Hypothalamus (tissue), 51 donors: ENCODE measurements around the gene LRRC3C.

ENCODE experiments used
- DNase-seq, 51 donors: peaks; one replicate each; lab custom pipeline; 2025; lab: John Stamatoyannopoulos, UW

LRRC3C gene

DNA sequence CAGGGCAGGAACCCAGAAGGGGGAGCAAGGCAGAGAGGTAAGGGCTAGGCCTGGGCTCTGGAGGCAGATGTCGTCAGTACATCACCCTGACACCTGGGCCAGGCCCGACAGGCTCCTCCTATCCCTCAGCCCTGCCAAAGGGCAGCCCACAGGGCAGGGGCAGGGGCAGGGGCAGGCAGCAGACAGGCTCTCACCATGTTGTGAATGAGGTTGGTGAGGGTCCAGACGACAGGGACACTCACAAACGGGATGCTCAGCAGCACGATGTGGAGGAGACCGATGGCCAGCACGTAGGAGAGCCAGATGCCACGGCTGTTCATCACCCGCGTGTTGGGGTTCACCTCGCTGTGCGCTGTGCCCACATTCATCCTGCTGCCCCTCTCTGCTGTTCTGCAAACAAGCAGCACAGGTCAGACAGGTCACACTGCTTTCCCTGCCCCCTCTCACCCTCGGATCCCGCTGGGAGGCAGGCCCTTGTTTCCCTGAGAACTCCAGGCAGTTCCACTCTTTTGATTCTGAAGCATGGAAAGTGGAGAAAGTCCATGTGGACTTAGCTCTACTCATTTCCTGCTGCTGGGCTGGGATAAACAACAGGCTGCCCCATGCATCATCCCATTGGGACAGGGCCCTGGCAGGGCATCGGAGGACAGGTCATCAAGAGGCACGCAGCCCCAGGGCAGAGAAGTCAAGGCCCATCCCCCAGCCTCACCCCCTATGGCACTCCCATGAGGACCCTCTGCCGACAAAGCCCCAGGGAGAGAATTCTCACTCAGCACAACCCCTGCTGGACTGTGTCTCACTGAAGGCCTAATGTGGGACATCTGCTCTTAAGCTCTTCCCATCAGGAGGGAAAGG is 3.5 kb upstream of the LRRC3C start:
- no peak for DNase-seq

DNA sequence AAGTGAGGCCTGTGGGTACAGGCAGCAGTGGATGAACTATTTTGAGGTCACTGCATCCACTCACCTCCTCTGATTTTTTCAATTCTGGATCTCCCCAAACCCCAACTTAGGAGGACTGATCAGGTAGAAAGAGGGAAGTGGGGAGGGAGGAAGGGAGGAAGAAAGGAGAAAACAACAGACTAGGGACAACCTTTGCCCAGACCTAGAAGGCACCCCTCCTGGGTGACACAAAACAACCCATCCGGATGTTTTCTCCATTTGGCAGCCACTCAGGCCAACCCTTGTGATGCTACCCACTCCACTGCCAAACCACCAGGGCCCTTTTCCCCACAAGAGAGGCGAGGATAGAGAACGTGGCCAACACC is 2.9 kb upstream of the LRRC3C start:
- DNase-seq: no peak

DNA sequence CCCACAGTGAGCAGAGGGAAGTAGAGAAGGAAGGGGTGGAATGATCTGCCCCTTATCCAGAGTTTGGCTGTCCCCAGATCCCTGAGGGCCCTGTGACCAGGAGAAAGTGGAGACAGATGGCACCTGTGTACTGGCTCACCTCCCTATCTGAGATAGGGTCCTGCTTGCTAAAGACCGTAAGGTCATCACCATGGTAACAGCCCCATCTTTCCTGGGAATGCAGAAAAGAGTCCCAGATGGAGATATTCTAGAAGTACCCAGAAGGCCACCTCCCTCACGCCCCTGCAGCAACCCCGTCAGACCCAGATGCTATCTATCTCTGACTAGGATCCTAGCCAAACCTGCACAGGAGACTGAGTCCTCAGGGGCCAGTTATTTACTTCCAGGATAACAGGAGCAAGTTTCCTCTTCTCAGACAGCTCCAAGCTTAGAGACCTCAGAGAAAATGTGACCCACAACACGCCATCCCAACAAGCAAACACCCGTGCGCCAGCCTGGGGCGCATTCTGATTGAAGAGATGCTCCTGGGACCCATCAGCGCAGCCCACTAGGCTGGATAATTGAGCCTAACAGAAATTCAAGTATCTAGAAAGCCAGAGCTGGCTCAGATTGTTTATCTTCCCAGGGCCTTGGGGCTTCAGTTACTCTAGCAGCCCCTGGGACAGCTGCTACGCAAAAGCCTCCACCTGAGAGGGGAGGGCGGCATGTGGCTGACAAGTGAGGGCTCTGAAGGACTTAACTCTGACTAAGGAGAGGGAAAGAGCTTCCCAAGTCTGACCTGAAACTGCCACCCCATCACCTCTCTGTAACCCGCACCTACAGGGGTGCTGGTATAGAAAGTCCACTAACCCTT is 2.0 kb upstream of the LRRC3C start:
- no peak for DNase-seq

DNA sequence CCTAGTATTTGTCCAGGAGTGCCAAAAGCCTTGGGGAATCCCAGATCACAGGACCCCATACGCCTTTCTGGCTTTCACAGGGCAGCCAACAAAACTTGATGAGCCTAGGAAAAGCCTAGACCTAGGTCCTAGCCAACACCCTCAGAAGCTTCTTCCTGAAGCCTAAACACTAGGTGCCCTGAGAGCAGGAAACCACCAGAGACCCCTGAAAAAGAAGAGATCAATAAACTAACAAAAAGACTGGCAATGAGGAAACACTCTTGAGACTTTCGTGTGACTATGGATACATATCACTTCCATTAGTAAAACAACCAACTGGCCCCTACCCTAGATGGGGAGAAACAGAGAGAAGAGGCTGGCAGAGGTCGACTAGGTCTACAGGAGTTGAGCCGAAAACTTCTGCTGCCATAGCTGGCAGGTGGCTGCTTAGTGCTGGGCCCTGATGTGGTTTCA is 1.4 kb upstream of the LRRC3C start:
- no peak for DNase-seq

- DNase-seq: peak in 3 of 51 donors; percentile 20 to 51 (median 39)
Observed at GRCh38 chr17:39926588-39927100, 888 bp upstream of the LRRC3C start.

DNA sequence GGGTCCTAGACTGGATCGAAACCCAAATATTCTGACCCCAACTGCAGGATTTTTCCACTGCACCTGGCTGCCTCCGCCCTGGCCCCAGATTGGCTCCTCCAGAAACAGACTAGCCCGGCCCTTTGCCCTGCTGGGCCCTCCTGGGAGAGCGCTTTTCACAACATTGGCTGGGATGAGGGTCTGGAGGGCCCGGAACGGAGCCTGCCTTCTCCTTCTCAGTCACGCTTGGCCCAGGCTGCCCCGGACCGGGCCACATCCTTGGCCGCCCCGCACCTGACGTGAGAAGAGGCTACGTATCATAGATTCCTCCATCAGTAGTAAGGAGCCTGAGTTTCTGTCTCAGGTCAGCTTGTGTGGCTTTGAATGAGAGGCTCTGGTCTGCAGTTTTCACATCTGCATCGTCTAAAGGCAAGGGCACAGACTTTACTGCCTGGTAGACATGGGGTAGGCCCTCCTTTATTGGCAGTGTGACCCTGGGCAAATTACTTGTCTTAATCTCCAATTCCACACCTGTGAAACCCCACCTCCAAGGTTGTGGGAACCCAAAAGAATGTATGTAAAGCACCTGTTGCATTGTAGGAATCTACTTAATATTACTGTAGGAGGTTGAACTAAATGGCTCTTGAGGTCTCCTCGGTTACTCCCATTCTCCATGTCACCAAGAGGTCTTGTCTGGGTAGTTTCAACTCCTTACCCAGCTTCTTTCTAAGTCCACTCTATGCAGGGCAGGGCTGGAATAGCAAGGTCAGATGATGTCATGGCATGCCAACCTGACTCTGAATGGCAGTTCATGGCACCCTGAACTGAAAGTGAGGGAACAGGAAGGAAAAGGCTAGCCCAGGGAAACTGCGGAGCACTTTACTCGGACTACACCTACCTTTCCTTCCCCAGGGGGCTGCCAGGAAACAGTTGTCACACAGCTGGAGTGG is 661 bp downstream of the LRRC3C start:
- peak in 20 of 51 donors; percentile 16 to 68 (median 44) for DNase-seq

DNA sequence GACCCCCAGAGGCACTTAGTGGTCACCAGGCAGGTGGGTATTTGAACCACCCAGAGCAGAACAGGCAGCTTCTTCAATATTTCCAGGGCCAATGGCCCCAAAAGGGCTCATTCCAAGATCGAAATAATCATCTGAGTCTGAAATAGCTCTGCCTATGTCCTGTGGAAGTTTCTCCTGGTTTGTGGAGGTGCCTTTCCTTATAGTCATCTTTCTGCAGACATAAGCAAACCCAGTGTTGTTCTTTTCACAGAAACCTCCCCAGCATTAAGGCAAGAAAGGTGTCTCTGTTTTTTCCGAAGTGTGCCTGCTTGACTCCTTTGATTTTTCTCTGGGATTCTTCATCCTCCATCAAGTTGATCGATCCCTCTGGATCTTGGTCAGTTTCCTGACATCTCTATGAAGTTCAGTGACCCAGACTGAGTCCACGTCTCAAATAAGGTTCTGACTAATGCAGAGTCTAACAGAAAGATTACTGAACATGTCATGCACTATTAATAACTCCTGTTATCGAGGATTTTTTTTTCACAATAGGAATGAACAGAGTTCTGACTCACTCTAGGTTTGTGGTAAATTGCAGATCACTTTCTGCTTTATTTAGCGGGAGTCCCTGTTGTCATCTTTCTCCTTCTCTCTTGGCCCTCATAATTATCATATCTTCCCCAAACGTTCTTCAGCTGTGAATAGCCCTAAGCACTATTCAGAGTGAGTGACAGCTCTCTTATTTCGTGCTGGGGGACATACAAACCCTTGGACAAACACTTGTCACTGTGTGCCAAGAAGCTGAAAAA is 1.5 kb downstream of the LRRC3C start:
- peak in 1 of 51 donors; percentile 25 for DNase-seq

- DNase-seq: no peak
Observed at GRCh38 chr17:39929646-39930407, 2.3 kb downstream of the LRRC3C start.

- DNase-seq: no peak
Observed at GRCh38 chr17:39933912-39934311, 6.4 kb downstream of the LRRC3C start.

DNA sequence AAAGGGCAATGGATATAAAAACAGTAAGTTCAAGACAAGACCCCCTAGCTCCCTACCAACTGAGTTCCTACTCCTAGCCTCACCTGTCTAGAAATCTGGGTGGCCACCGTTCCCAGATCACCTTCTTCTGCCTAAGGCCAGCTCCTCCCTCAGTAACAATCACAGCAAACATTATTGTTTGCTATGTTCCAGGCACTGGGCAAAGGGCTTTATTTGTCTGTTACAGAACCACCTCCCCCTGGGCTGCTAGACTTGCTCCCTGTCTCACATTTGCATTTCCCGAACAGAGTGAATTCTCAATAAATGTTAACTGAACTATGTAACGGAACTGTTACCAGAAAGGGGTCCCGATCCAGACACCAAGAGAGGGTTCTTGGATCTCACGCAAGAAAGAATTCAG is 6.8 kb downstream of the LRRC3C start:
- DNase-seq: no peak

DNA sequence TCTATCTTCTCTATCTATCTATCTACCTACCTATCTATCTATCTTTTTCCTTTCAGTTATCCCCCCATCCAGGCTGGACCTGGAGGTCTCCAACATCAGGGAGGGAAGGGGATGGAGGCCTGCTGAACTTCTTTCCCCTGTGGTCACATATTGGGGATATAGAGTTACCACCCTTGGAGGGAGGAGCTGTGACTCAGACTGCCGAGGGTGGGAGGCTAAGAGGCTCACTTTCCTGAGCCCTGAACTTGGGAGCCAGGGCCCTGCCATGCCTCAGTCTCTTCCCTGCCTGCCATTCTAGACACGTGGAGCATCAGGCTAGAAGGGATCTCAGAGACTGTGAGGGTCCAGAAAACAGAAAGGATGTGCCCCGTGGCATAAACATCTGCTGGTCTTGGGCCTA is 8.4 kb downstream of the LRRC3C start:
- no peak for DNase-seq

GRCh38 chr17:39937447-39937846 is 9.9 kb downstream of the LRRC3C start:
- no peak for DNase-seq

DNA sequence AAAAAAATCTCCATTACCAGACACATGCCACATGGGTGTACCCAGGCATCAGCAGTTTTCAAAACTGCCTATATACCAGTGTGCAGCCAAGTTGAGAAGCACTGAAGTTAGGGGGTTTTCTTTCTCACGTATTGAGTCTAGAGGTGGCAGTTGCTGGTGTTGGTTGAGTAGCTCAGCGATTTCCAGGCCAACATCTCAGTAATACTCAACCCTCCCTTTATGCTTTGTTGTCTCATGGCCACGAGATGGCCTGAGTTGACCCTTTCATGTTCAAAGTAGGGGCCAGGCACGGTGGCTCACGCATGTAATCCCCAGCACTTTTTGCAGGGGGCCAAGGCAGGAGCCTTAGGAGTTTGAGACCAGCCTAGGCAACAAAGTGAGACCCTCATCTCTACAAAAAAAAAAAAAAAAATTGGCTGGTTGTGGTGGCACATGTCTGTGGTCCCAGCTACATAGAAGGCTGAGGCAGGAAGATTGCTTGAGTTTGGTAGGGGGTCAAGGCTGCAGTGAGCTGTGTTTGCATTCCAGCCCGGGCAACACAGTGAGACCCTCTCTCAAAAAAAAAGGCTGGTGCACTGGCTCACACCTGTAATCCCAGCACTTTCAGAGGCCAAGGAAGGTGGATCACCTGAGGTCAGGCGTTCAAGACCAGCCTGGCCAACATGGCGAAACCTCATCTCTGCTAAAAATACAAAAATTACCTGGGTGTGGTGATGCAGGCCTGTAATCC is 10.8 kb downstream of the LRRC3C start:
- DNase-seq: no peak

GRCh38 chr17:39939106-39939505 is 11.6 kb downstream of the LRRC3C start:
- no peak for DNase-seq

GRCh38 chr17:39939588-39940419 is 12.3 kb downstream of the LRRC3C start:
- DNase-seq: peak in 2 of 51 donors; percentile 14 to 17

GRCh38 chr17:39943702-39944392 is 16.3 kb downstream of the LRRC3C start:
- DNase-seq: no peak

GRCh38 chr17:39944393-39944711 is 16.8 kb downstream of the LRRC3C start:
- no peak for DNase-seq
